AG10803 (cell line): Measurements from ENCODE around the gene VRK3.

Experiments
- DNase-seq: peaks from one replicate; pipeline ENCODE4 v3.0.0; 2010; ENCODE audit warnings: low read depth
- H3K4me3 ChIP-seq: 2 replicates; pipeline ENCODE4 v1.5.1; 2011; ENCODE audit warnings: mild to moderate bottlenecking, low read length, control low read depth
- CTCF ChIP-seq: conservative IDR thresholded peaks from 2 replicates; pipeline ENCODE4 v1.5.1; 2011; ENCODE audit warnings: mild to moderate bottlenecking, low read length, control low read depth, inconsistent platforms

The VRK3 gene

GRCh38 chr19:50001775-50002174 lies 23.4 kb downstream of the VRK3 start:
- TF ChIP-seq CTCF, result no peak
- H3K4me3 ChIP-seq, result no peak overlapping the region
- no peak for DNase-seq

- no peak overlapping the region for H3K4me3 ChIP-seq
- no peak for DNase-seq
- no peak for TF ChIP-seq CTCF
These were observed 24.2 kb downstream of the VRK3 start for GRCh38 chr19:50000841-50001557.

GRCh38 chr19:50000038-50000840 lies 24.9 kb downstream of the VRK3 start:
- no peak for DNase-seq
- no peak overlapping the region for H3K4me3 ChIP-seq
- TF ChIP-seq CTCF, result no peak

GRCh38 chr19:49999371-50000010 lies 25.7 kb downstream of the VRK3 start:
- no peak overlapping the region for H3K4me3 ChIP-seq
- TF ChIP-seq CTCF, result no peak
- no peak for DNase-seq

- DNase-seq, result peak; percentile 6
- no peak for TF ChIP-seq CTCF
- H3K4me3 ChIP-seq, result no peak overlapping the region
These were observed 27.5 kb downstream of the VRK3 start for GRCh38 chr19:49997709-49998108.

GRCh38 chr19:49988433-49988832 lies 36.7 kb downstream of the VRK3 start:
- DNase-seq, result peak; percentile 13
- no peak for TF ChIP-seq CTCF
- no peak overlapping the region for H3K4me3 ChIP-seq
